ENCODE measurements around the gene TCEAL7.

DNA sequence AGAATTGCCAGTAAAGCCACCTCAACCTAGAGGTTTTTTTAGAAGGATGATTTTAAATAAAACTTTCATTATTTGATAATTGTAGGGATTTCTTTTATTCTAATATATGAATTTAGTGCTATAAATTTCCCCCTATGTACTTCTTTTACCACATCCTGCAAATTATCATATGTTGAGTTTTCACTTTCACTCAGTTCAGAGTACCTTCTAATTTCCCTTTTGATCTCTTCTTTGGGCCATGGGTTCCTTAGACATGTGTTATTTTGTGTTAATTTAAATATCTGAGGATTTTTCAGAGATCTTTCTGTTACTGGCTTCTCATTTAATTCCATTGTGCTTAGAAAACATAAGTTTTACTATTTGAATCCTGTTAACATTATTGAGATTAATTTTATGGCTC is 25.3 kb upstream of the TCEAL7 start:
- TF ChIP-seq, protein P1, sequence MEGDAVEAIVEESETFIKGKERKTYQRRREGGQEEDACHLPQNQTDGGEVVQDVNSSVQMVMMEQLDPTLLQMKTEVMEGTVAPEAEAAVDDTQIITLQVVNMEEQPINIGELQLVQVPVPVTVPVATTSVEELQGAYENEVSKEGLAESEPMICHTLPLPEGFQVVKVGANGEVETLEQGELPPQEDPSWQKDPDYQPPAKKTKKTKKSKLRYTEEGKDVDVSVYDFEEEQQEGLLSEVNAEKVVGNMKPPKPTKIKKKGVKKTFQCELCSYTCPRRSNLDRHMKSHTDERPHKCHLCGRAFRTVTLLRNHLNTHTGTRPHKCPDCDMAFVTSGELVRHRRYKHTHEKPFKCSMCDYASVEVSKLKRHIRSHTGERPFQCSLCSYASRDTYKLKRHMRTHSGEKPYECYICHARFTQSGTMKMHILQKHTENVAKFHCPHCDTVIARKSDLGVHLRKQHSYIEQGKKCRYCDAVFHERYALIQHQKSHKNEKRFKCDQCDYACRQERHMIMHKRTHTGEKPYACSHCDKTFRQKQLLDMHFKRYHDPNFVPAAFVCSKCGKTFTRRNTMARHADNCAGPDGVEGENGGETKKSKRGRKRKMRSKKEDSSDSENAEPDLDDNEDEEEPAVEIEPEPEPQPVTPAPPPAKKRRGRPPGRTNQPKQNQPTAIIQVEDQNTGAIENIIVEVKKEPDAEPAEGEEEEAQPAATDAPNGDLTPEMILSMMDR (IDR thresholded peaks at IDR 0.05): no peak
- TF ChIP-seq ZFX (IDR thresholded peaks at IDR 0.05; ENCODE audit: borderline replicate concordance): no peak
